GM12878 (cell line): ENCODE data around the gene SDC1. TPM values are rescaled to one million over a fixed set of nuclear protein-coding genes. Genes with fewer than 3 reads are reported as not detected.

Experiments
- ATAC-seq: fragments of 200-7000 bp; cut with Tn5 transposase; 3 replicates; pipeline ENCODE4 v1.9.1; 2020; ENCODE audit warnings: mild to moderate bottlenecking, moderate library complexity
- BruUV-seq: library from RNA; stranded (reverse); fragments of 400-500 nt; replicated peaks from 2 replicates; lab custom pipeline; 2021; lab: Mats Ljungman, UMichigan
- CTCF ChIA-PET: fragments of 300-600 bp; sonication (Branson Sonifier 250); formaldehyde crosslinking; extraction: SDS; loops from one replicate; lab custom pipeline; 2021; ENCODE audit warnings: inconsistent platforms; lab: Yijun Ruan, JAX
- POLR2A ChIA-PET: fragments of 350-600 bp; formaldehyde crosslinking; extraction: SDS; loops from one replicate; lab custom pipeline; 2021; ENCODE audit warnings: inconsistent platforms; lab: Charles Lee
- RAD21 ChIA-PET: fragments of 300-600 bp; sonication (Branson Sonifier 250); formaldehyde crosslinking; loops from one replicate; lab custom pipeline; 2023; ENCODE audit warnings: antibody characterized with exemption; ENCODE audit not compliant: unreplicated experiment; lab: Charles Lee
- SMC1A ChIA-PET: fragments of 300-600 bp; sonication (Branson Sonifier 250); formaldehyde crosslinking; loops from one replicate; lab custom pipeline; 2023; ENCODE audit not compliant: unreplicated experiment, uncharacterized antibody; lab: Charles Lee
- DNase-seq: peaks from one replicate; pipeline ENCODE4 v3.0.0-alpha.2; 2011; ENCODE audit warnings: low read depth, low spot score
- FAIRE-seq: peaks from 3 replicates; lab custom pipeline; 2011; peaks lifted over from hg19 to GRCh38; lab: Jason Lieb, UNC
- H2AFZ ChIP-seq: 2 replicates; pipeline ENCODE4 v1.6.0; 2011; ENCODE audit warnings: low read depth, low read length, control low read depth; ENCODE audit not compliant: control insufficient read depth
- H3K27ac ChIP-seq: 2 replicates; pipeline ENCODE4 v1.5.1; 2011; ENCODE audit warnings: control low read depth; ENCODE audit not compliant: control insufficient read depth, insufficient read depth
- H3K27me3 ChIP-seq, 2 experiments: replicated peaks in 1 of 2; 2 replicates each; pipeline versions ENCODE4 v1.6.0 to v1.6.1; 2011; ENCODE audit warnings: low read length in 1 of 2; ENCODE audit not compliant: control insufficient read depth in 2 of 2, insufficient read depth in 2 of 2
- H3K36me3 ChIP-seq, 2 experiments: 2 replicates each; pipeline ENCODE4 v1.5.1; 2011; ENCODE audit warnings: low read length in 1 of 2; ENCODE audit not compliant: control insufficient read depth in 2 of 2, insufficient read depth in 2 of 2
- H3K4me1 ChIP-seq: 2 replicates; pipeline ENCODE4 v1.6.1; 2011; ENCODE audit warnings: mild to moderate bottlenecking, low read length, moderate library complexity, mixed read lengths; ENCODE audit not compliant: control insufficient read depth, insufficient read depth
- H3K4me2 ChIP-seq: 2 replicates; pipeline ENCODE4 v1.6.0; 2011; ENCODE audit warnings: control low read depth; ENCODE audit not compliant: control insufficient read depth, insufficient read depth
- H3K4me3 ChIP-seq: fragments of 200-600 bp; sonication (generic); 2 replicates; pipeline ENCODE4 v1.5.1; 2016
- H3K79me2 ChIP-seq: 2 replicates; pipeline ENCODE4 v1.6.0; 2011; ENCODE audit warnings: low read length; ENCODE audit not compliant: control insufficient read depth, insufficient read depth
- H3K9ac ChIP-seq: 2 replicates; pipeline ENCODE4 v1.8.0; 2011; ENCODE audit warnings: low read length, control low read depth, mixed read lengths; ENCODE audit not compliant: control insufficient read depth, insufficient read depth
- H3K9me3 ChIP-seq: replicated peaks from 3 replicates; pipeline ENCODE4 v1.5.1; 2011; ENCODE audit warnings: mild to moderate bottlenecking, low read length; ENCODE audit not compliant: control insufficient read depth, insufficient read depth
- H4K20me1 ChIP-seq: 2 replicates; pipeline ENCODE4 v1.6.0; 2011; ENCODE audit not compliant: control insufficient read depth, insufficient read depth
- CBX5 ChIP-seq: sonication (generic); IDR thresholded peaks from 2 replicates; pipeline ENCODE4 v1.6.1; 2016; ENCODE audit warnings: low read depth, moderate library complexity, mild to moderate bottlenecking, inconsistent platforms
- CTCF ChIP-seq, 3 experiments: IDR thresholded peaks in 2 of 3; conservative IDR thresholded peaks in 1 of 3; 2 replicates each; pipeline ENCODE4 v1.5.1; 2011; ENCODE audit warnings: low read depth in 3 of 3, low read length in 3 of 3, mild to moderate bottlenecking in 3 of 3, control low read depth in 2 of 3, moderate library complexity in 2 of 3, inconsistent platforms in 1 of 3, mixed read lengths in 1 of 3; ENCODE audit not compliant: control insufficient read depth in 2 of 3, insufficient read depth in 1 of 3; ENCODE audit errors: extremely low read depth in 1 of 3
- CUX1 ChIP-seq: IDR thresholded peaks from 2 replicates; pipeline ENCODE4 v1.6.1; 2012; ENCODE audit warnings: improper control_type of control experiment, low read depth, low read length; ENCODE audit not compliant: insufficient replicate concordance
- FOS ChIP-seq: IDR thresholded peaks from 3 replicates; pipeline ENCODE4 v1.6.1; 2011; ENCODE audit warnings: borderline replicate concordance; ENCODE audit not compliant: insufficient read length; ENCODE audit errors: extremely low read depth
- HSF1 ChIP-seq: fragments of 150-350 bp; IDR thresholded peaks from 2 replicates; pipeline ENCODE4 v1.6.1; 2014; ENCODE audit warnings: mild to moderate bottlenecking, low read depth, low read length
- RAD21 ChIP-seq: IDR thresholded peaks from 2 replicates; pipeline ENCODE4 v1.6.1; 2011; ENCODE audit warnings: mild to moderate bottlenecking, low read depth, low read length, moderate library complexity; ENCODE audit not compliant: insufficient read depth
- SIN3A ChIP-seq: IDR thresholded peaks from 2 replicates; pipeline ENCODE4 v1.6.1; 2012; ENCODE audit warnings: low read depth, low read length, improper control_type of control experiment
- SMC3 ChIP-seq: IDR thresholded peaks from 2 replicates; pipeline ENCODE4 v1.6.1; 2011; ENCODE audit warnings: low read length, improper control_type of control experiment, borderline replicate concordance
- ZNF687 ChIP-seq: fragments of 450-650 bp; IDR thresholded peaks from 2 replicates; pipeline ENCODE4 v1.6.1; 2017; ENCODE audit warnings: mild to moderate bottlenecking, moderate library complexity
- WGBS: methylation state at CpG from one replicate; pipeline ENCODE4 v1.1.6; 2016; ENCODE audit warnings: low lambda C conversion rate; ENCODE audit not compliant: insufficient replicate concordance, insufficient coverage; ENCODE audit errors: missing lambda C conversion rate; 5-methylcytosine and 5-hydroxymethylcytosine counted together
- in situ Hi-C: fragments of 300-500 bp; cut with MboI; formaldehyde crosslinking; loops from 9 replicates; pipeline ENCODE4 v1.14.3; 2018; ENCODE audit warnings: mixed read lengths
- intact Hi-C: fragments of 100-400 bp; cut with micrococcal nuclease; formaldehyde crosslinking; loops from one replicate; pipeline ENCODE4 v1.14.2; 2022; ENCODE audit not compliant: unreplicated experiment
- polyA plus RNA-seq, 11 experiments: library from polyadenylated mRNA; depleted of rRNA in 4 of 11; unstranded in 6 of 11; stranded (reverse) in 5 of 11; fragments of >200 nt; fragmentation: Nextera tagmentation in 4 of 11; fragmentation: Illumina TruSeq in 1 of 11; extraction: Ambion mirVana in 4 of 11; extraction: Trizol in 1 of 11; gene quantifications; 1 replicate in 1 of 11; 2 replicates in 10 of 11; pipeline versions ENCODE4 v1.2.1 to v1.2.3, GENCODE V29; 2011 to 2016; ENCODE audit warnings: inconsistent platforms in 2 of 11, missing spikeins in 2 of 11, low read depth in 1 of 11
- total RNA-seq, 4 experiments: library from RNA; depleted of rRNA in 3 of 4; stranded (reverse); fragments of >200 nt in 3 of 4; fragmentation: Illumina TruSeq in 1 of 4; extraction: Trizol in 1 of 4; gene quantifications; 2 replicates each; pipeline versions ENCODE4 v1.2.1 to v1.2.3, GENCODE V29; 2013 to 2021

Gene SDC1
- total and polyA plus RNA-seq, 10 of the 15 experiments (the other 5 are each of a cell fraction or from before 2014, with no cell fraction given) = 0.85 to 36.8 (median 23.7) TPM

- ChIA-PET SMC1A (interaction anchor here (1.0 to 1.7 kb wide), 6 partner anchors 25 to 75 kb away, joined by 3 to 5 read pairs (median 3); no protein-coding TSS in a partner anchor), CTCF (interaction anchor here (0.9 to 3.0 kb wide), 5 partner anchors 9 to 51 kb away, joined by 3 to 11 read pairs (median 3); partner anchors contain the start of gene SDC1), POLR2A (interaction anchor here (0.6 to 1.5 kb wide), 3 partner anchors 10 to 34 kb away, joined by 3 read pairs; no protein-coding TSS in a partner anchor), RAD21 (interaction anchor here (0.8 to 3.5 kb wide), 6 partner anchors 17 to 42 kb away, joined by 3 to 43 read pairs (median 3); partner anchors contain the start of gene SDC1)
- in situ Hi-C loops (no loop called here), intact Hi-C loops (no loop called here)
- Histone ChIP-seq H3K4me2 (no peak overlapping the region; the same call in 1 of the 2 replicates), H3K27me3 (no peaks in the 10 kb centered on the region; a peak in 1 of 4 replicates), H3K79me2 (no peaks in the 10 kb centered on the region), H3K36me3 (no peaks in the 10 kb centered on the region), H2AFZ (peak overlapping the region; percentile 69), H3K9ac (no peak overlapping the region), H3K4me3 (no peak overlapping the region), H4K20me1 (no peaks in the 10 kb centered on the region), H3K9me3 (no peaks in the 10 kb centered on the region), H3K27ac (no peak overlapping the region), H3K4me1 (peaks cover 14% of the 10 kb centered on the region)
- WGBS = 16% methylated on average over 3 of the region's 3 CpGs
- ATAC-seq (peak; percentile 51), FAIRE-seq (no peak), DNase-seq (no peak)
- 0 out of 2 replicates have a peak, but pooled peaks have one; percentile 16 for TF ChIP-seq RAD21
- TF ChIP-seq HSF1 = no peak
- TF ChIP-seq SIN3A = no peak
- TF ChIP-seq FOS = no peak
- peak; percentile 15; the same call in 1 of the 2 replicates for TF ChIP-seq SMC3
- TF ChIP-seq CTCF (IDR thresholded peaks at IDR 0.05 in 2 of 3, conservative IDR thresholded peaks at IDR 0.05 in 1 of 3; ENCODE audit: control insufficient read depth in 2 of 3, extremely low read depth in 1 of 3, insufficient read depth in 1 of 3, low read depth in 3 of 3, low read length in 3 of 3) = 0 out of 6 replicates have a peak, but pooled peaks have one; percentile 7 to 8 (median 7)
- no peak for TF ChIP-seq ZNF687
- no peak for TF ChIP-seq CUX1
- TF ChIP-seq CBX5 = no peak
- no TSS peak for BruUV-seq
Observed at GRCh38 chr2:20187331-20187730, 37.6 kb downstream of the SDC1 start.
